ENCODE measurements around the gene NPIPA8.
"Not testable (repeated sequence)": the region's sequence is repeated elsewhere in the genome, so short reads cannot be mapped to it uniquely, and the experiment has no call there.

Gene NPIPA8

DNA sequence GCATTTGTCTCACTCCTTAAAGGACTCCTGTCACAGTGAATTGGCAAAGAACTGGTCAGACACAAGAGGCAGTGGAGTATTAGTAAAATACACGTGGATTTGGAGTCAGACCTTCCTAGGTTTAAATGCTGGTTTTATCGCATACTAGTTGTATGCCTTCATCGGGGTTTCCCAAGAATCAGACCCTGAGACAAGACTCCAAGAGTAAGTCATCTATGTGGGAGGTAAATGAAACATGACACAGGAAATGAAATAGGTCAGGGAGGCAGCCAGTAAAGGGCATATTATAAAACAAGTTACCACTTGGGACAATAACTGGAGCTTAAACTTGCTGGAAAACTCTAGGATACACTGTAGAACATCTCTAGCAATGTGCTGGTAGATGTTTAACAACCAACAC, 59.8 kb downstream of the NPIPA8 start:
- not testable (repeated sequence) for DNase-seq (ENCODE audit: low spot score)

DNA sequence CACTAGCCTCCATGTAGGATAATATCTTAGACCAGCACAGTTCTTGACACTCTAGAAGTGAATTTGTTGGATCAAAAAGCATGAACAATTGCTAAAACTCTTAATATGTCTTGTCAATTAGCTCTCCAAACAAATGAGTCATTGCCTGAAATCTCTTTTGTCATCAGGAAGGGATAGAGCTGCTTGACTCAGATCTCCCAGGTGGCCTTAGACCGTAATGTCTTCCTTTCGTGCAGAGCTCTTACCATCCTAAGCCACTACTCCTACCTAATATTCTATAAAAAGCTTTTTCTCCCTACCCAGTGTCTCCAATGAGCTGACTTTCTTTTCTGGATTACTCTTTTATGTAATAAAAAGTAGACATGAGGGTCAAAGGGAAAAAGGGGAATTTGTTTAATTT, 66.4 kb downstream of the NPIPA8 start:
- not testable (repeated sequence) for DNase-seq (ENCODE audit: low spot score)
